ENCODE measurements around the gene KCNQ1. TPM values are rescaled to one million over a fixed set of nuclear protein-coding genes. Genes with fewer than 3 reads are reported as not detected.

Gene KCNQ1
- total and polyA plus RNA-seq, 7 experiments from 2014 or later: 14.7 to 46.4 (median 36.9) TPM

DNA sequence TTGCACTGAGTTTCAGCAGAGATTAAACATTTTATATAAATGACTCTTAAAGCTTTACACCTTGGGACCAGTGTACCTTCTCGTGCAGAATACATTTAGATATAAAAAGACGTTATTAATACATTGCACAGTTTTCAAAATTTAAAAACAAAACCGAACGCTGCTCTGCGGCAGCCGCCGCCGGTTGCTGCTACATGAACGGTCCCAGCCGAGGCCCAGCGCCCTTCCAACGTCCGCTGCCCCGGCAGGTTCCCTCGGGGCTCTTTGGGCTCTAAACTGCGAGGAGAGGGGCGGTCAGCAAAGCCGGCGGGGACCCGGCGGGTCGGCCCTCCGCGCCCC, 438.8 kb downstream of the KCNQ1 start:
- intact Hi-C loops (cut with micrococcal nuclease): loop anchor here in 1 of 2 donors (10.0 kb wide), 1 partner anchor 541 kb away; no protein-coding TSS in a partner anchor
- no peaks in the 10 kb centered on the region for H3K36me3 Mint-ChIP-seq
- Histone ChIP-seq H3K36me3 (ENCODE audit: control insufficient read depth in 2 of 3, insufficient read depth in 3 of 3, low read length in 3 of 3) (peaks cover 0 to 5% (median 0%) of the 10 kb centered on the region in 3 experiments), H3K4me1 (ENCODE audit: control insufficient read depth in 2 of 2, insufficient read depth in 2 of 2, low read length in 2 of 2) (peaks cover 0 to 5% of the 10 kb centered on the region in 2 donors), H3K4me3 (ENCODE audit: low read length) (no peak overlapping the region), H3K27me3 (ENCODE audit: control insufficient read depth in 2 of 2, insufficient read depth in 2 of 2, low read length in 2 of 2) (no peaks in the 10 kb centered on the region), H3K9me3 (ENCODE audit: control insufficient read depth in 2 of 3, low read length in 3 of 3) (no peaks in the 10 kb centered on the region), H3K27ac (ENCODE audit: low read depth, low read length) (no peak overlapping the region)
- H3K9me3 Mint-ChIP-seq: peaks cover 0 to 1% (median 0%) of the 10 kb centered on the region in 11 donors
- H3K27ac Mint-ChIP-seq: peak overlapping the region in 1 of 9 donors; percentile 3
- ATAC-seq (no peak), DNase-seq (no peak)
- peaks cover 0 to 26% (median 21%) of the 10 kb centered on the region in 7 donors for H3K4me1 Mint-ChIP-seq
- H3K4me3 Mint-ChIP-seq: peak overlapping the region in 9 of 10 donors; percentile 50 to 81 (median 72)
- POLR2A ChIA-PET: no interaction called here
- CTCF ChIA-PET: interaction anchor here (0.7 kb wide), 1 partner anchor 378 kb away, joined by 3 read pairs; no protein-coding TSS in a partner anchor
- H3K27me3 Mint-ChIP-seq: peaks cover 0 to 47% (median 0%) of the 10 kb centered on the region in 5 donors

DNA sequence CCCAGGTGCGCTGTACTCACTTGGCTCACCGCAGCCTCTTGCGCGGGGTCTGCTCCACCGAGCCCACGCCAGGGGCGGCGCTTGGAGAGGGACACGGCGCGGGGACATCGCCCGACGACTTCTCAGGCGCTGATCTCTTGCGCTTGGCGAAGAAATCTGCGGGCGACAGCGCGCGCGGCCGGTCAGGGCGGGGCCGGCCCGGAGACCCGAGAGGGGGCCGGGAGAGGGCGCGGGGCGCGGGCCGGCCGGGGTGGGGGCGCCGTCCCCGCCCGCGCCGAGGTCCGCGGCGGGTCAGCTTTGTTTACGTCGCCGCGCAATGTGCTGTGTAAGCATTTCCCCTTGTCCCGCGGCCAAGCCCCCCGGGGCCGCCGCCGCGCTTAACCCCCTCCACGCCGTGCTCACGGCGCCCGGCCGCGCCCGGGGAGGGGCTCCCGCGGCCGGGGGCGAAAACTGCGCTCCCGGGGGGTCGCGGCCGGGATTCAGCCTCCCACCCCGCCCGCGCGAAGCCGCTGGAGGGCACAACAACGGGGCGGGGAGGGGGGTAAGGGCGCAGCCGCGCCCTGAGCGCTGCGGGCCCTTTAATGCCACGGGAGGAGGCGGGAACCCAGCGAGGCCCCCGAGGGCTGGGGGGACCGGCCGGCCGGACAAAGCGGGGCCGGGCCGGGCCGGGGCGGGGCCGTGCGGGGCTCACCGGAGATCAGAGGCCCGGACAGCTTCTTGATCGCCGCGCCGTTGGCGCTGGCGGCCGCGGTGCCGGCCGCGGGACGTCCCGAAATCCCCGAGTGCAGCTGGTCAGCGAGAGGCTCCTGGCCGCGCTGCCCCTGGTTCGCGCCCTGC, 439.4 kb downstream of the KCNQ1 start:
- H3K36me3 ChIP-seq (ENCODE audit: control insufficient read depth in 2 of 3, insufficient read depth in 3 of 3, low read length in 3 of 3): peaks cover 0 to 5% (median 0%) of the 10 kb centered on the region in 3 experiments

DNA sequence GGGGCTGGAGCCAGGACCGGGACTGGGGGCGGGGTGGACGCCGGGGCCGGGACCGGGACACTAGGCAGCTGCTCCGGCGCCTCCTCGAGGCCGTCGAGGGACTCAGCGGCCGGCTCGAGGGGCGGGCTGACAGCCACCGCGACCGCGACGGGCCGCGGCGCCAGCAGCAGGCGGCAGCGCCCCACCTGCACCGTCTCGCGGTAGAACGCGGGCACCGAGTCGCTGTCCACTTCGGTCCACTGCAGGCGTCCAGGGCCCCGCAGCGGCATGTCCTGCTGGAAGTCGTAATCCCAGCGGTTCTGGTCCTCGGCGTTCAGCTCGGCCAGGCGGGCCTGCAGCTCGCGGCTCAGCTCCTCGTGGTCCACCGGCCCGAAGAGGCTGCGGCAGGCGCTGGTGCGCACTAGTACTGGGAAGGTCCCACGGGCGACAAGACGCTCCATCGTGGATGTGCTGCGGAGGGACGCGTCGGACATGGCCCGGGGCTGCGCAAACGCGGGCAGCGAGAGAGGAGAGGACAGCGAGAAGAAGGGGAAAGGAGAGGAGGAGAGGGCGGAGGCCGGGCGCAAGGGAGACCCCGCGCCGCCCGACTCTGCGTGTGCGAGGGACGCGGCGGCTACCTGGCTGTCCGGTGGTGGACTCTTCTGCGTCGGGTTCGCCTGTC, 440.3 kb downstream of the KCNQ1 start:
- no peaks in the 10 kb centered on the region for H3K9me3 ChIP-seq (ENCODE audit: control insufficient read depth in 2 of 3, low read length in 3 of 3)
- Mint-ChIP-seq H3K27ac (peak overlapping the region in 6 of 9 donors; percentile 26 to 93 (median 70)), H3K36me3 (no peaks in the 10 kb centered on the region), H3K4me3 (peak overlapping the region; percentile 85 to 96 (median 92)), H3K9me3 (peaks cover 0 to 1% (median 0%) of the 10 kb centered on the region in 11 donors), H3K4me1 (peaks cover 0 to 29% (median 22%) of the 10 kb centered on the region in 7 donors), H3K27me3 (peaks cover 0 to 47% (median 0%) of the 10 kb centered on the region in 5 donors)
- H3K27me3 ChIP-seq (ENCODE audit: control insufficient read depth in 2 of 2, insufficient read depth in 2 of 2, low read length in 2 of 2): no peaks in the 10 kb centered on the region
- H3K27ac ChIP-seq (ENCODE audit: low read depth, low read length): peak overlapping the region; percentile 68
- intact Hi-C loops (cut with micrococcal nuclease): loop anchor here (1.0 to 10.0 kb wide), 13 partner anchors 17 to 583 kb away; partner anchors contain the start of genes NAP1L4 (in 2 of the 2), C11orf21 (in 1 of the 2), CARS1 (in 1 of the 2) and CD81 (in 1 of the 2)
- peaks cover 1 to 5% of the 10 kb centered on the region in 2 donors for H3K4me1 ChIP-seq (ENCODE audit: control insufficient read depth in 2 of 2, insufficient read depth in 2 of 2, low read length in 2 of 2)
- peak in 3 of 9 donors; percentile 24 to 53 (median 27) for DNase-seq
- POLR2A ChIA-PET: interaction anchor here (1.3 kb wide), 1 partner anchor 353 kb away, joined by 5 read pairs; no protein-coding TSS in a partner anchor
- peaks cover 0 to 5% (median 0%) of the 10 kb centered on the region in 3 experiments for H3K36me3 ChIP-seq (ENCODE audit: control insufficient read depth in 2 of 3, insufficient read depth in 3 of 3, low read length in 3 of 3)
- peak; percentile 3 for ATAC-seq
- CTCF ChIA-PET: interaction anchor here (1.2 to 9.4 kb wide), 2 partner anchors 9 to 352 kb away, joined by 3 to 197 read pairs; no protein-coding TSS in a partner anchor
- peak overlapping the region; percentile 75 for H3K4me3 ChIP-seq (ENCODE audit: low read length)

More for the DNA sequence above, 439.4 kb downstream of the KCNQ1 start:
- Mint-ChIP-seq H3K36me3 (no peaks in the 10 kb centered on the region), H3K27me3 (peaks cover 0 to 47% (median 0%) of the 10 kb centered on the region in 5 donors), H3K4me3 (peak overlapping the region in 7 of 10 donors; percentile 36 to 81 (median 68)), H3K4me1 (peaks cover 0 to 26% (median 21%) of the 10 kb centered on the region in 7 donors), H3K27ac (no peak overlapping the region), H3K9me3 (peaks cover 0 to 1% (median 0%) of the 10 kb centered on the region in 11 donors)
- H3K9me3 ChIP-seq (ENCODE audit: control insufficient read depth in 2 of 3, low read length in 3 of 3): no peaks in the 10 kb centered on the region
- DNase-seq: no peak
- peak overlapping the region; percentile 33 for H3K4me3 ChIP-seq (ENCODE audit: low read length)
- H3K27ac ChIP-seq (ENCODE audit: low read depth, low read length): no peak overlapping the region
- H3K27me3 ChIP-seq (ENCODE audit: control insufficient read depth in 2 of 2, insufficient read depth in 2 of 2, low read length in 2 of 2): no peaks in the 10 kb centered on the region
- CTCF ChIA-PET: interaction anchor here (1.2 kb wide), 1 partner anchor 8 kb away, joined by 3 read pairs; no protein-coding TSS in a partner anchor
- intact Hi-C loops (cut with micrococcal nuclease): loop anchor here (2.0 to 10.0 kb wide), 2 partner anchors 109 to 541 kb away; partner anchors contain the start of gene NAP1L4 (in 1 of the 2)
- peaks cover 0 to 5% of the 10 kb centered on the region in 2 donors for H3K4me1 ChIP-seq (ENCODE audit: control insufficient read depth in 2 of 2, insufficient read depth in 2 of 2, low read length in 2 of 2)
- POLR2A ChIA-PET: interaction anchor here (1.3 kb wide), 1 partner anchor 352 kb away, joined by 5 read pairs; no protein-coding TSS in a partner anchor
- no peak for ATAC-seq

DNA sequence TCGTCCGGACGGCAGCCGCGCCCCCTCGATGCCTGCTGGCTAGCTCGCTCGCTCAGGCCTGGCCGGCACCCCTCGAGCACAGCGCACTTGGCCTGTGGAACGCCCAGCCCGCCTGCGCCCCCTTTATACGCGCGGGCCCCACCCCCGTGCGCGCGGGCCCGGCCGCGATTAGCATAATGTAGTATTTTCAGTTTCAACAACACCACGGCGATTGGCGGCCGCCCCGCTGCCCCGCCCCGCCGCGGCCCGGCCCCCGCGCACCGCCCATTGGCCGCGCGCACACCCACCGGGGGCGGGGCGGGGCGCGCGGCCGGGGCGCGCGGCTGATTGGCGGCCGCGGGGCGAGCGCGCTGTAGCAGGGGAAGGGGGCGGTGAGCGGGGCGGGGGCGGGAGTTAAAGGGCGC, 440.9 kb downstream of the KCNQ1 start, which contains the start of gene CDKN1C:
Gene CDKN1C (minus strand): TSS at position 98 of the 404 bp plus-strand sequence. CDS start 319 bp downstream, outside the sequence.
- H3K36me3 Mint-ChIP-seq: no peaks in the 10 kb centered on the region
- ATAC-seq (peak; percentile 95), DNase-seq (peak; percentile 82 to 87 (median 85))
- H3K4me3 Mint-ChIP-seq: peak within 1 kb of the TSS; percentile 85 to 96 (median 92)
- CTCF ChIA-PET: interaction anchor here (0.6 to 9.4 kb wide), 3 partner anchors 8 to 353 kb away, joined by 3 to 197 read pairs (median 3); no protein-coding TSS in a partner anchor
- Histone ChIP-seq H3K4me1 (ENCODE audit: control insufficient read depth in 2 of 2, insufficient read depth in 2 of 2, low read length in 2 of 2) (peaks cover 5 to 7% of the 10 kb centered on the region in 2 donors), H3K36me3 (ENCODE audit: control insufficient read depth in 2 of 3, insufficient read depth in 3 of 3, low read length in 3 of 3) (peaks cover 0 to 5% (median 0%) of the 10 kb centered on the region in 3 experiments), H3K27ac (ENCODE audit: low read depth, low read length) (peak within 1 kb of the TSS; percentile 68), H3K27me3 (ENCODE audit: control insufficient read depth in 2 of 2, insufficient read depth in 2 of 2, low read length in 2 of 2) (no peaks in the 10 kb centered on the region), H3K4me3 (ENCODE audit: low read length) (peak within 1 kb of the TSS; percentile 75), H3K9me3 (ENCODE audit: control insufficient read depth in 2 of 3, low read length in 3 of 3) (no peaks in the 10 kb centered on the region)
- peak within 1 kb of the TSS in 8 of 9 donors; percentile 26 to 93 (median 80) for H3K27ac Mint-ChIP-seq
- intact Hi-C loops (cut with micrococcal nuclease): loop anchor here (1.0 to 10.0 kb wide), 13 partner anchors 17 to 583 kb away; partner anchors contain the start of genes NAP1L4 (in 2 of the 2), C11orf21 (in 1 of the 2), CARS1 (in 1 of the 2) and CD81 (in 1 of the 2)
- peaks cover 0 to 1% (median 0%) of the 10 kb centered on the region in 11 donors for H3K9me3 Mint-ChIP-seq
- peaks cover 0 to 43% (median 0%) of the 10 kb centered on the region in 5 donors for H3K27me3 Mint-ChIP-seq
- H3K4me1 Mint-ChIP-seq: peaks cover 0 to 32% (median 22%) of the 10 kb centered on the region in 7 donors
- POLR2A ChIA-PET: interaction anchor here (1.3 to 3.9 kb wide), 2 partner anchors 353 kb away, joined by 5 to 19 read pairs; no protein-coding TSS in a partner anchor

- Histone ChIP-seq H3K27ac (ENCODE audit: low read depth, low read length) (peak overlapping the region; percentile 30), H3K27me3 (ENCODE audit: control insufficient read depth in 2 of 2, insufficient read depth in 2 of 2, low read length in 2 of 2) (no peaks in the 10 kb centered on the region), H3K9me3 (ENCODE audit: control insufficient read depth in 2 of 3, low read length in 3 of 3) (no peaks in the 10 kb centered on the region), H3K4me3 (ENCODE audit: low read length) (no peak overlapping the region), H3K36me3 (ENCODE audit: control insufficient read depth in 2 of 3, insufficient read depth in 3 of 3, low read length in 3 of 3) (peaks cover 0 to 5% (median 0%) of the 10 kb centered on the region in 3 experiments), H3K4me1 (ENCODE audit: control insufficient read depth in 2 of 2, insufficient read depth in 2 of 2, low read length in 2 of 2) (peaks cover 8 to 13% of the 10 kb centered on the region in 2 donors)
- Mint-ChIP-seq H3K4me3 (peak overlapping the region; percentile 21 to 80 (median 66)), H3K36me3 (no peaks in the 10 kb centered on the region), H3K9me3 (no peaks in the 10 kb centered on the region), H3K27ac (peak overlapping the region in 7 of 9 donors; percentile 65 to 82 (median 78)), H3K27me3 (peaks cover 0 to 38% (median 0%) of the 10 kb centered on the region in 5 donors), H3K4me1 (peaks cover 0 to 36% (median 22%) of the 10 kb centered on the region in 7 donors)
- ChIA-PET CTCF (interaction anchor here (0.6 to 9.4 kb wide), 3 partner anchors 9 to 353 kb away, joined by 3 to 197 read pairs (median 3); no protein-coding TSS in a partner anchor), POLR2A (interaction anchor here (2.1 to 3.9 kb wide), 2 partner anchors 16 to 354 kb away, joined by 9 to 19 read pairs; a partner anchor contains a TSS)
- ATAC-seq (no peak), DNase-seq (peak in 2 of 9 donors; percentile 16 to 33)
- intact Hi-C loops (cut with micrococcal nuclease): loop anchor here (5.0 to 10.0 kb wide), 6 partner anchors 106 to 584 kb away; partner anchors contain the start of genes C11orf21 (in 1 of the 2), CD81 (in 1 of the 2), KCNQ1 (in 1 of the 2) and NAP1L4 (in 1 of the 2)
These were observed 441.5 kb downstream of the KCNQ1 start for GRCh38 chr11:2886191-2886894.

Measured in naive thymus-derived CD4-positive, alpha-beta T cell (primary cell).